Posterior cingulate gyrus (tissue), 11 donors: ENCODE measurements around the gene COQ7.

Experiments
- DNase-seq, 10 donors: peaks; one replicate each; pipeline versions ENCODE4 v3.0.0 to v3.0.0-alpha.2; 2020 to 2021; ENCODE audit warnings: mixed read lengths in 3 of 10
- intact Hi-C: fragments of 100-400 bp; cut with DNase I; formaldehyde crosslinking; loops from one replicate; pipeline ENCODE4 v1.15.1; 2023

COQ7 gene

DNA sequence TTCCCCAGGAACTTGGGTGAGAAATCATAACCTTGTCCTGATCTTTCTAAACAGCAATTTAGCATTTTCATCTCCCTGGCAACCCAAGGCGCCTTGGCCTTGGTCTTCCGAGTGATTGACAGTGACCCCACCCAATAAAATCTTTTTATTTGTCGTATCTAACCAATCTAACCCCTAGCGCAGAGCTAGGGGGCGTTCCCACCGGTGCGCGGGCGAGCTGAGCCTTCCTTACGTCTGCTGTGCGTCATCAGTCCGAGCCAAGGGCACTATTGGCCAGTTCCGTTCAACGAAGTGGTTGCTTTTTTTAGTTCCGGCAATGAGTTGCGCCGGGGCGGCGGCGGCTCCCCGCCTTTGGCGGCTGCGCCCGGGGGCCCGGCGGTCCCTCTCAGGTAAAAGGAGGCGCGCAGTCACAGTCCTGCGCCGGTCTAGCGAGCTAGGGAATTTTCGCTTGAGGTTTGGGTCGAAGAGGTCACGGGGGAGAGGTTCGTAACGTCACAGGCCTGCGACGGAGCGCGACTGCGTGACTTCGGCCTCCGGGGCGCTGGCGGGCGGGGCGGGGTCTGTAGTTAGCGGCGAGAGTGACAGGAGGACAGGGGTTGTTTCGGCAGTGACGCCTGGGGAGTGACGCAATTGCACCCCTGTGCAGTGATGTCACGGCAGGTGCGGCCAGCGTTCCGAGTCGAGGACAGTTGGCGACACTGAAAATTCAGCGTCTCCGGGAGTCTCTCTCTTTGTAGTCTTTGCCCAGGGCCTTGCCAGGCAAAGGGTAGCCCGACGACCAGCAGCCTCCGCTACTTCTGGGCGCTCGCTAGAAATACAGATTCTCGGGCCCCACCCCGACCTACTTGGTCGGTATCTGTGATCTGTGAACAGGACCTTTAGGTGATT lies at the start of gene COQ7:
TSS of gene COQ7 (plus strand) at position 266 of the 888 bp plus-strand sequence. CDS start at position 317, 51 bp downstream.
- intact Hi-C loops: loop anchor here (2.0 to 5.0 kb wide), 2 partner anchors 85 to 265 kb away; partner anchors contain the start of genes ARL6IP1 and TMC7
- DNase-seq: peak; percentile 93 to 99 (median 97)

DNA sequence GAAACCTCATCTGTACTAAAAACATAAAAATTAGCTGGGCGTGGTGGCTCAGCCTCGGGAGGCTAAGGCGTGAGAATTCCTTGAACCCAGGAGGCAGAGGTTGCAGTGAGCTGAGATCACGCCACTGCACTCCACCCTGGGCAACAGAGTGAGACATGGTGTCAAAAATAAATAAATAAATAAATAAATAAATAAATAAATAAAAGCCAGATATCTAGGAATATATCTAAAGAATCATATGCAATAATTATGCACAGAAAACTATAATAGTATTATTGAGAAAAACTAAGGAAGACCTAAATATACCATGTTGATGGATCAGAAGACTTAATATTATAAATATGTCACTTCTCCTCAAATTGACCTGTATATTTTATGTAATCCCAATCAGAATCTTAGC lies 46.7 kb upstream of the COQ7 start:
- intact Hi-C loops: no loop called here
- no peak for DNase-seq

DNA sequence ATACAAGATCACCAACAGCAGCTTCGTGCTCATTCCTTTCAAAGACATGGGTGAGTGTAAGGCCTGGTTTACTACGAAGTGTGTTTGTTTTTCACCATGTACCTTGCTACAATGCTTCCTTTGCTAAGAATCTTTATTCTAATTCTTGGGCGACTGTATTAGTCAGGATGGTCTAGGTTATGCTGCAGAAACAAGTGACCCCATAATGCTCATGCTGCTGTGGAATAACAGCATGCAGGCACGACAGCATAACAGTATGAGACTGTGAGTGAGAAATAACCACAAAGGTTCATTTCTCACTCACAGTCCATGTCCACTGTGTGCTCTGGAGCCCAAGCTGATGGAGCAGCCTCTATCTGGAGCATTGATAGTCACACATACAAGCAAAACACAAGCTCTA lies 45.7 kb upstream of the COQ7 start:
- intact Hi-C loops: no loop called here
- DNase-seq: no peak

DNA sequence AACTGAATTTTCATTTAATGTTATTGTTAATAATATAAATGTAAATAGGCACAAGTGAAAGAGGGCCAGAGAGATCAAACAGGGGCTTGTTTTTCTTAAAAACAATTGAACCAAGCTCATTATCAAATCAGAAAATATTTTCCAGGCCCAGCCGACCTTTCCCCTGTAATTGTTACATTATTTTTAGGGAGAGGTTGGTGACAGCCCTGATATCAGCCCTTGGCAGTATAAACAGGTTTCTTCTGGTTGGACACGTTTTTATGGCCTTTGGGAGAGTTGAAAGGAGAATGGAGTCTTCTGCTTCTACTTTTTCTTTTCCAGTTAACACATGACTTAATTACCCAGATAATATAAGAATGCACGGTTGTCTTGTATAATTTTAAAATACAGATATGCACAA lies 40.0 kb upstream of the COQ7 start:
- intact Hi-C loops: no loop called here
- DNase-seq: no peak

DNA sequence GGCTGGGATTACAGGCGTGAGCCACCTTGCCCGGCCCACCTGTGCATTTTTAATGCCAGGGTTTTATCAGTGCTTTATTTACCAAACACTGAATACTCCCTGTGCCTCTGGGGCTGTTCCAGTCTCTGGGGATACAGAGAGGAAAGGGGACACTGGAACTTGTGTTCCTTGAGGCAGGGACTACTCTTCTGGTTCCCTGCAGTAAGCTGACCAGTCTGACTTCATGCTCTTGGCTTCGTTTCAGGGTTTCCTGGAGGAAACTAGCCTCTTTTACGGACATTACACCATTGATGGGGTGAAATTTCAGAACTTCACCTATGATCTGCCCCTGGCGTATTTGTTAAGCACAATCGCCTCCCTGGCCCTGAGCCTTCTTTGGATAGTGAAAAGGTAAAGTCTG lies 37.4 kb upstream of the COQ7 start:
- intact Hi-C loops: no loop called here
- DNase-seq: no peak

DNA sequence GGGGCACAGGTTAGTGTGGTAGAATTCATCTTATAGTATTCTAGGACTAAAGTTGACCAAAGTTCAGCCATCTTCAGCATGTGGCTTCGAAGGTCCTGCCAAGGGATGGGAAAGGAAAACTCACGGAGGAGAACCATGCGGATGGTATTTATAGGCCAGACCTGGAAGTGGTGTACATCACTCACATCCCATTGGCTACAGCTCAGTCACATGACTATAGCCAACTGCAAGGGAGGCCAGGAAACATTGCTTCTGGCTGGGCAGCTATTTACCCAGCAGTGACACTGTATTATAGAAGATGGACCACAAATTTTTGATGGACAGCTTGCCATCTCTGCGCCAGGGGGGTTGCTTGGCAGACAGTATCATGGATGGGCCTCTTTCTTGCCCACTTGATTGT lies 35.7 kb upstream of the COQ7 start:
- DNase-seq: no peak
- intact Hi-C loops: no loop called here

DNA sequence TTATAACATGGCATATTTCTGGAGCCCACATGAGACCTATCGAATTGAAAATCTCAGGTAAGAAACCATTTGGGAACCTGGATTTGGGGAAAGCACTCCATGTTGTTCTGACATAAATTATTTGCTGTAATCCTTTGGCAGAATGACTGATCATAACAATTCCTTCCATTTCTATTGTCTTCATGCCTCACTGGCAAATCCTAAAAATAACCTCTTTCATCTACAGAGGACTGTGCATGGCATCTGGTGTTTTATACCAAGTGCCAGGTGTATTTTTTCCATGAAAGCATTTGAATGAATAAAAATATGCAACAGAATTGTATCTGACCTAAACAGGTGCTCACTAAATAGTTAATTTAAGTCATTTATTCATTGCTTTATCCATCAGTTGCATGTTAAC lies 33.7 kb upstream of the COQ7 start:
- no peak for DNase-seq
- intact Hi-C loops: no loop called here

DNA sequence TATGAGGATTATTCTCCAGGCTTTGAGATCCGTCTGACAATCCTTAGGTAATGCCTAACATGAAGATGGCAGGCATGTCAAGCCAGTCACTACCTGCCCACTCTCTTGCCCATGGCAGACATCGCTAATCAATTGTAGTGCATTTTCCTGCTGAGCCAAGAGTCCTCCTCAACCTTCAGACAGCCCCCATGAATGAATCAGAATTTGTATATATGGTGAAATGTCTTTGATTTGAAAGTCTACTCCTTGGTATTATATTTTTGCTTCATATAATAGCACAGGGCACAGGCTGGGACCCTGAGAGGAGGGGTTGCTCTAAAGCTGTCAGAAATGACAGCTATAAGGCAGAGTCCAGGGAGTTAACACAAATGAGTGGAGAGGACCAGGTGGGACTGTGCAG lies 27.0 kb upstream of the COQ7 start:
- intact Hi-C loops: no loop called here
- DNase-seq: no peak

DNA sequence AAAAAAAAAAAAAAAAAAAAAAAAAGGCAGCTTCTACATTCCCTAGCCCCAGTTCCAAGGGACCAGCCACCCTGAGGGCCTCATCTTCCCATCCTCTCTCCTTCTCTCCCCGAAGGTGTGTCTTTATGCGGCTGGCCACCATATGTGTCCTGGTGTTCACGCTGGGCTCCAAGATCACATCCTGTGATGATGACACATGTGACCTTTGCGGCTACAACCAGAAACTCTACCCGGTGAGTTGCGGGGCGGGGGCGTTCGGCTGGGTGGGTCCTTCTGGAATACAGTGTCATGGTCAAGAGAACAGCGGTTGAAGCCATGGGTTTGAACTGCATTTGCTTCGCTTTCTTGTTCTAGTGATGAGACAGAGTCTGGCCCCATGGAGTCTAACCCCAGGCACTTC lies 22.6 kb upstream of the COQ7 start:
- intact Hi-C loops: no loop called here
- no peak for DNase-seq

DNA sequence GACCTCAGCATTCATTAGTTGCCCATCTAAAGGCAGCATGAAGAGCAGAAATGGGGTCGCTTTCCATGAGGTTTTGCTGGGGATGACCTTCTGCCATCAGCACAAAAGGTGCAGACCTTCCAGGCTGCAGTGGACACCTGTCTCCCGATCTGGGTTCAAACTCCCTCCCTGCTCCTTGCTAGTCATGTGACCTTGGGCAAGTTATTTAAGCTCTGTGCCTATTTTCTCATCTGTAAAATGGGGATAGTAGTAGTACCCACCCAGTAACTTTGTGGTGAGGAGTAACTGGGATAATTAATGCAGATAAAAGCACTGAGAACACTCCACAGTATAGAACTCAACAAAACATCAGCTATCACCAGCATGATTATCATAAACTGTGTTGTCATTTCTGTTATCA lies 21.4 kb upstream of the COQ7 start:
- intact Hi-C loops: no loop called here
- no peak for DNase-seq

DNA sequence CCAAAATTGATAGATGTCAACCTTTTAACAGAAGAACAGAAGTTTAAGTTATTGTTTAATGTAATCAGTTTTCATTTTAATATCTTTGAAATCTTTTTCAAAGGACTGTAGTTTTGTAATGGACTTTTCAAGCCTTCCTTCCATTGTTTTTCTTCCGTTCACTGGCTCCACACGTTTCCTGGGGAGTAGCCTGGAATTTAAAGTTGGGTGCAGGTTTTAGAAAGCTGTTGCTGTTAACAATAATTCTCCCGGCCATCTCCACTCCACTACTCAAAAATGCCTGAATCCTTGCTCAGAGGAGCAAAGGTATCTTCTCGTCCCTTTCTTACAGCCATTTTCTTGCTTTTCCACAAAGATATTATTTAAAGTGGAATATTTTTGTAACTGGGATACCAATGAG lies 4.7 kb upstream of the COQ7 start:
- intact Hi-C loops: no loop called here
- no peak for DNase-seq

DNA sequence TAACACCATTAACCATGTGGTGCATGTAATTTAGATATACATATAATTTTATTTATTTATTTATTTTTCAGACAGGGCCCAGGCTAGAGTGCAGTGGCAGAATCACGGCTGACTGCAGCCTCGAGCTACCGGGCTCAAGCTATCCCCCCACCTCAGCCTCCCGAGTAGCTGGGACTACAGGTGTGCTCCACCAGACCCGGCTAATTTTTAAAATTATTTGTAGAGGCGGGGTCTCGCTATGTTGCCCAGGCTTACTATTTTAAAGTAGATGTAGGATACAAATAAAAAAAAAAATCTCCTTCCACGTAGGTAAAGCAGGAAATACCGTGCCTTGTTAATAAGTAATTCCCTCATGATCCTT lies 446 bp upstream of the COQ7 start:
- no peak for DNase-seq
- intact Hi-C loops: loop anchor here (5.0 kb wide), 1 partner anchor 265 kb away; the partner anchor contains the start of gene ARL6IP1

DNA sequence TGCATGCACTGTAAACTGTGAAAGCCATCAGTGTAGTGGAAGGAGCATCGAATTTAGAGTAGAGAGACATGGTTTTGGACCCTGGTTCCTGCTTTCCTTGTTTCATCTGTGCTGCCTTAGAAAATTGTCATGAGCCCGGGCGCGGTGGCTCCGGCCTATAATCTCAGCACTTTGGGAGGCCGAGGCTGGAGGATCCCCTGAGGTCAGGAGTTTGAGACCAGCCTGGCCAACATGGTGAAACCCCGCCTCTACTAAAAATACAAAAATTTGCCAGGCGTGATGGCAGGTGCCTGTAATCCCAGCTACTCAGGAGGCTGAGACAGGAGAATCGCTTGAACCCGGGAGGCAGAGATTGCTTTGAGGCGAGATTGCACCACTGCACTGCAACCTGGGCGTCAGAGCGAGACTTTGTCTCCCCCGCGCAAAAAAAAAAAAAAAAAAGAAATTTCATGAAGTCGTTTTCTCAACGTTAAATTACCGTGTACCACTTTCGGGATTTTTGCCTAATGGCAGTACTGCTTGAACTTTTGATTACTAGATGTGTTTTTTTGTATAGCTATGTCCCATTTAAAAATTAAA lies 912 bp downstream of the COQ7 start:
- peak in 1 of 10 donors; percentile 7 for DNase-seq
- intact Hi-C loops: loop anchor here (2.0 to 5.0 kb wide), 2 partner anchors 86 to 266 kb away; partner anchors contain the start of genes ARL6IP1 and TMC7

DNA sequence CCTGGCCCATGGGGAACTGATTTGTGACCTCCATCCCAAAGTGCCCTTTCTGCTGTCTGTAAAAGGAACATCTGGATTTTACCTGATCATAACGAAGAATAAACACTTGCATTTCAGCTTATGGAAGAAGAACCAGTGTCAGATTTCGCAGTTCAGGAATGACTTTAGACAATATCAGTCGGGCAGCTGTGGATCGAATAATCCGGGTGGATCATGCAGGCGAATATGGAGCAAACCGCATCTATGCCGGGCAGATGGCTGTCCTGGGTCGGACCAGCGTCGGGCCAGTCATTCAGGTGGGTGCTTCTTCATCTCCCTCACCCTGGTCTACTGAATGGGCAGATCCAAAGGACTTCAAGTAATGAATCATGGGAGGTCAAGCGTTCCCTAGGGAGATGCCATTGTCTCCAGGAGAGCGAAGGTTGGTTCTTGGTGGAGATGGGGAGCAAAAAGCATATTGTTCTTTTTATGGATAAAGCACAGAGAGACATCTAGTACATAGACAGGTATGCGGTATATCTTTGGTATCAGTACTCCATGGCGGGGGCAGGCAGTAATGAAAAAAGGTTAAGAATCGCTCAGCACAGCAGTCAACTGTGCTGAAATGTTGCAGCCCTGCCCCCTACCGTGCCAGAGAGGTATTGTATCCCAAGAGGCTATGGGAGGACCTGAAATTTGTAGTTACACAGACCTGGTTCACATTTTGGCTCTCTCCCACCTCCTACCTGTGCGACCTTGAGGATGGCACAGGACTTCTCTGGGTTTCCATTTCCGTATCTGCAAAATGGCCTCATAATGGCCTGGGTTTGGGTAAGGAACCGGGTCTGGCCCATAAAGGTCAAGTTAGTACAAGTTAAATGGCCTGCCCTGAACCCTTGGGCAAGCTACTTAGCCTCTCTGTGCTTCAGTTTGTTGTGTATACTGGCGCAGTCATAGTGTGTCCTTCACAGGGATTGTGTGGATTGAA lies 4.7 kb downstream of the COQ7 start:
- intact Hi-C loops: no loop called here
- DNase-seq: peak in 6 of 10 donors; percentile 39 to 91 (median 58)

DNA sequence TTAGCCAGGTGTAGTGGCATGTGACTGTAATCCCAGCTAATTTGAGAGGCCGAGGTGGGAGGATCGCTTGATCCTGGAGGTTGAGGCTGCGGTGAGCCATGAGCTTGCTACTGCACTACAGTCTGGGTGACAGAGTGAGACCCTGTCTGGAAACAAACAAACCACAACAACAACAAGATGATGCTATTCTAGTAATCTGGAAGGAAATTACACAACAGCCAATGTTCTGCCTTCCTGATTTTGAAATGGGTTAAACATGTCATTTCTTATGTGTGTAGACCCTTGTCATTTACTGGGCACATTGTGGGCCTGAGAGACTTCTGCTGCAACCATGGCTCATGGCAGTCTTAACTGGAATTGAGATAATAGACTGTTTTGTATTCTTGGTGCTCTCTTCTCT lies 5.9 kb downstream of the COQ7 start:
- intact Hi-C loops: no loop called here
- no peak for DNase-seq

DNA sequence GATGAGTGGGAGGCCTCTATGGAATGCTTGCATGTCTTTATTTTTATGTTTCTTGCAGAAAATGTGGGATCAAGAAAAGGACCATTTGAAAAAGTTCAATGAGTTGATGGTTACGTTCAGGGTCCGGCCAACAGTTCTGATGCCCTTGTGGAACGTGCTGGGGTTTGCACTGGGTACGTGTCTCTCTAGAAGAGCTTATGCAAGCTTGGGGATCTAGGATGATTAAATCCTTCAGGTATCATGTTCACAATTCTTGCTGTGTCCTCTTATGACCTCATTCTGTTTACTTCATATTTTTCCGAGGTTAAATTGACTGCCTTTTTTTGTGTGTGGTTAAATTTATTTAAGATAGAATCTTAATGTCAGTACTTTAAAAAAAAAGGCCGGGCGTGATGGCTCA lies 6.4 kb downstream of the COQ7 start:
- no peak for DNase-seq
- intact Hi-C loops: no loop called here

DNA sequence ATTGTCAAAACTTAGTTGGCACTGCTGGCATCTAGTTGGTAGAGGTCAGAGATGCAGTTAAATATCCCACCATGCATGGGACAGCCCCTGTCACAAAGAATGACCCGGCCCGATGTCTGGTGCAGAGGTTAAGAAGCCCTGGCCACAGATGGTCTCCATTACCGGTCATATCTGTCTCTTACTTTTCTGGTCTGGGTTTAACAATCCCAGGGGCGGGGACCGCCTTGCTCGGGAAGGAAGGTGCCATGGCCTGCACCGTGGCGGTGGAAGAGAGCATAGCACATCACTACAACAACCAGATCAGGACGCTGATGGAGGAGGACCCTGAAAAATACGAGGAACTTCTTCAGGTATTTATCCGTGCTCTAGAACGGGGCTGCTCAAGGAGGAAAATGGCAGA lies 8.1 kb downstream of the COQ7 start:
- intact Hi-C loops: no loop called here
- no peak for DNase-seq

DNA sequence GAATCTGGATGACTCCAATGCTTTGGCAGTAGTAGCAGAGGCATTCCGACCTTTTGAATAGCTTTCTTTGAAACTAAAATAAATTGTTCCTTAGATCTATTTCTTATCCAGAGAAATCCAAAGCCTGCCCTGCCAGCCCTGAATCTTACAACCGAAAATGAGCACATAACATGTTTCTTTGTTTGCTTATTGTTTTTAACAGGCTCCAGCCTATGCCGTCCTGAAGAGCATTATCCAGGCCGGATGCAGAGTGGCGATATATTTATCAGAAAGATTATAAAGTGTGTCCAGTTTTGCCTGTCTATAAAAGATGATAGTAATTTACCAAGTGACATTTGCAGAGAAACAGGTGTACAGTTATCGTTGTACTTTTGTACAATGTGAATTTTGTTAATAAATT lies 10.5 kb downstream of the COQ7 start:
- no peak for DNase-seq
- intact Hi-C loops: no loop called here

DNA sequence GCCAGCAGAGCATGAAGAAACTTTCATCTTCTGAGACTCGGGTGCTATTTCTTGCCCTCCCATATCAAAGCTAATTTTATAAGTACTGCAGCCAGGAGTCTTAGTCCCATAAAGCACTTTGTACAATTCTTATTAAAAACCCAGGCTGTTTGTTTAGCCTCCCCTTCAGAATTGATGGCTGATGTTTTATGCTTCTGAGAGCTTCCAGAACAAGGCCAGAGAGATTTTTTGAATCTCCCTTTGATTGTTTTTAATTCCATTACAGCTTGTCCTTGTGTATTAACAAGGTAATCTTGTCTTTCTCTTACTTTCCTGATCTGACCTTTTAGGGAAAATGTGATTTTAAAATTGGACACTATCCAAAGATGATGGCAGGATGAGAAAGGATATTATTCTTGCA lies 16.3 kb downstream of the COQ7 start:
- DNase-seq: no peak

DNA sequence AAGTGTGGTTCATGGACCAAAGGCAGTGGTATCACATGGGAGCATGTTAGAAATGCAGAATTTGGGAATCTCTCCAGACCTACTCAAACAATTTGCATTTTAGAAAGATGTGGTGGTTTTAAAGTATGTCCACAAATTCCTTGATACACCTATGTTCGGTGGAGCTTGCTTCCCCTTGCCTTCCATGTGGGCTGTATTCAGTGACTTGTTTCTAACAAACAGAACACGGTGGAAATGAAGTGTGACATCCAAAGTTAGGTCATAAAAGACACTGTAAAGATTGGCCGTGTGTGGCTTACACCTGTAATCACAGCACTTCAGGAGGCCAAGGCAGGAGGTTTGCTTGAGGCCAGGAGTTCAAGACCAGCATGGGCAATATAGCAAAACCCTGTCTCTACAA lies 16.7 kb downstream of the COQ7 start:
- intact Hi-C loops: no loop called here
- no peak for DNase-seq

More for the DNA sequence above, 16.3 kb downstream of the COQ7 start:
- intact Hi-C loops: no loop called here

DNA sequence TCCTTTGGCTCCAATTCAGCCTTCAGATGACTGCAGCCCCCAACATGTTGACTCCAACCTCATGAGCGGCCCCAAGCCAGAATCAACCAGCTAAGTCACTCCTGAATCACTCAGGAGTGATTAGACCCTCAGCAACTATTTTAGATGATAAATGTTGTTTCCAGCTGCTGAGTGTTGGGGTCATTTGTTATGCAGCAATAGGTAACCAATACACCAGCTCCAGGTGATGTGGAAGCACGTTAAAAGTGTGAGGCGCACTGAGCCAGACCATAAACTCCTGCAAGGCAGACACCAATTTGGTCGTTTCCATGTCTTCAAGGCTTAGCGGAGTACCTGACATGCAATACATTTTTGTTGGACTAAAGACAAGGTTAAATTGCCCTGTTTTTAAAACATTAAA lies 17.5 kb downstream of the COQ7 start:
- intact Hi-C loops: loop anchor here (5.0 kb wide), 2 partner anchors 82 to 103 kb away; partner anchors contain the start of genes SYT17 and TMC7
- DNase-seq: no peak
